Measurements from ENCODE around the gene LRRC8A.

DNA sequence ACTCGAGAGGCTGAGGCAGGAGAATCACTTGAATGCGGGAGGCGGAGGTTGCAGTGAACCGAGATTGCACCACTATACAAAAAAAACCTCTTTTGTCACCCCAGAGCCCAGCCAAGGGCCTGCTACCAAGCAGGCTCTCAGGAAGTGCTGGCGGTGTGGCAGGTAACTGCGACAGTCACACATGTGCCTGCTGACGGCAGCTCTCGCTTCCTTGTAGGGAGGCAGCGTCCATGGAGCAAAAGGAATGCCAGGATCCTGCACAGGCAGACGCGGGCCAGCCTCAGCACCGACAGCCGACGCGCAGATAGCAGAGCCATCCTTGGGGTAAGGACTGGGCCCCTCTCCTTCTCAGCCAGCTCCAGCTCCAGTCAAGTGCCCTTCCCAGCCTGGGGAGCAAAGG is 3.9 kb downstream of the LRRC8A start:
- TF ChIP-seq, protein P1, sequence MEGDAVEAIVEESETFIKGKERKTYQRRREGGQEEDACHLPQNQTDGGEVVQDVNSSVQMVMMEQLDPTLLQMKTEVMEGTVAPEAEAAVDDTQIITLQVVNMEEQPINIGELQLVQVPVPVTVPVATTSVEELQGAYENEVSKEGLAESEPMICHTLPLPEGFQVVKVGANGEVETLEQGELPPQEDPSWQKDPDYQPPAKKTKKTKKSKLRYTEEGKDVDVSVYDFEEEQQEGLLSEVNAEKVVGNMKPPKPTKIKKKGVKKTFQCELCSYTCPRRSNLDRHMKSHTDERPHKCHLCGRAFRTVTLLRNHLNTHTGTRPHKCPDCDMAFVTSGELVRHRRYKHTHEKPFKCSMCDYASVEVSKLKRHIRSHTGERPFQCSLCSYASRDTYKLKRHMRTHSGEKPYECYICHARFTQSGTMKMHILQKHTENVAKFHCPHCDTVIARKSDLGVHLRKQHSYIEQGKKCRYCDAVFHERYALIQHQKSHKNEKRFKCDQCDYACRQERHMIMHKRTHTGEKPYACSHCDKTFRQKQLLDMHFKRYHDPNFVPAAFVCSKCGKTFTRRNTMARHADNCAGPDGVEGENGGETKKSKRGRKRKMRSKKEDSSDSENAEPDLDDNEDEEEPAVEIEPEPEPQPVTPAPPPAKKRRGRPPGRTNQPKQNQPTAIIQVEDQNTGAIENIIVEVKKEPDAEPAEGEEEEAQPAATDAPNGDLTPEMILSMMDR (IDR thresholded peaks at IDR 0.05) = no peak
- no peak for TF ChIP-seq POLR2AphosphoS5 (IDR thresholded peaks at IDR 0.05; ENCODE audit: low read depth, low read length)
- TF ChIP-seq, protein P2, sequence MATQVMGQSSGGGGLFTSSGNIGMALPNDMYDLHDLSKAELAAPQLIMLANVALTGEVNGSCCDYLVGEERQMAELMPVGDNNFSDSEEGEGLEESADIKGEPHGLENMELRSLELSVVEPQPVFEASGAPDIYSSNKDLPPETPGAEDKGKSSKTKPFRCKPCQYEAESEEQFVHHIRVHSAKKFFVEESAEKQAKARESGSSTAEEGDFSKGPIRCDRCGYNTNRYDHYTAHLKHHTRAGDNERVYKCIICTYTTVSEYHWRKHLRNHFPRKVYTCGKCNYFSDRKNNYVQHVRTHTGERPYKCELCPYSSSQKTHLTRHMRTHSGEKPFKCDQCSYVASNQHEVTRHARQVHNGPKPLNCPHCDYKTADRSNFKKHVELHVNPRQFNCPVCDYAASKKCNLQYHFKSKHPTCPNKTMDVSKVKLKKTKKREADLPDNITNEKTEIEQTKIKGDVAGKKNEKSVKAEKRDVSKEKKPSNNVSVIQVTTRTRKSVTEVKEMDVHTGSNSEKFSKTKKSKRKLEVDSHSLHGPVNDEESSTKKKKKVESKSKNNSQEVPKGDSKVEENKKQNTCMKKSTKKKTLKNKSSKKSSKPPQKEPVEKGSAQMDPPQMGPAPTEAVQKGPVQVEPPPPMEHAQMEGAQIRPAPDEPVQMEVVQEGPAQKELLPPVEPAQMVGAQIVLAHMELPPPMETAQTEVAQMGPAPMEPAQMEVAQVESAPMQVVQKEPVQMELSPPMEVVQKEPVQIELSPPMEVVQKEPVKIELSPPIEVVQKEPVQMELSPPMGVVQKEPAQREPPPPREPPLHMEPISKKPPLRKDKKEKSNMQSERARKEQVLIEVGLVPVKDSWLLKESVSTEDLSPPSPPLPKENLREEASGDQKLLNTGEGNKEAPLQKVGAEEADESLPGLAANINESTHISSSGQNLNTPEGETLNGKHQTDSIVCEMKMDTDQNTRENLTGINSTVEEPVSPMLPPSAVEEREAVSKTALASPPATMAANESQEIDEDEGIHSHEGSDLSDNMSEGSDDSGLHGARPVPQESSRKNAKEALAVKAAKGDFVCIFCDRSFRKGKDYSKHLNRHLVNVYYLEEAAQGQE (IDR thresholded peaks at IDR 0.05; ENCODE audit: insufficient read depth in 1 of 2, low read depth in 2 of 2, low read length in 1 of 2) = no peak
